ENCODE results near the gene SCAMP1. TPM values are rescaled to one million over a fixed set of nuclear protein-coding genes. Genes with fewer than 3 reads are reported as not detected.

Gene SCAMP1
- total and polyA plus RNA-seq, 2 of the 8 experiments (the other 6 are each of a cell fraction or from before 2014, with no cell fraction given) = 18.6 to 55.9 TPM

- no peak overlapping the region for H4K8ac ChIP-seq (ENCODE audit: extremely low read depth, insufficient read depth, low read length)
- no peak overlapping the region for H3K9ac ChIP-seq (replicated peaks in 1 of 4; ENCODE audit: extremely low read depth in 1 of 4, low read depth in 3 of 4, low read length in 3 of 4)
- H3K4me2 ChIP-seq (ENCODE audit: insufficient read depth in 1 of 2, low read depth in 2 of 2, low read length in 2 of 2) = no peak overlapping the region
- no peak overlapping the region for H3K4me3 ChIP-seq (ENCODE audit: extremely low read depth in 1 of 4, insufficient read depth in 2 of 4, low read depth in 3 of 4, low read length in 4 of 4)
- H2BK15ac ChIP-seq (ENCODE audit: low read length) = no peak overlapping the region
- ChIA-PET POLR2A (ENCODE audit: partially characterized antibody) (no interaction called here), CTCF (ENCODE audit: partially characterized antibody) (interaction anchor here (0.7 kb wide), 1 partner anchor 317 kb away, joined by 4 read pairs; no protein-coding TSS in a partner anchor)
- H3K23me2 ChIP-seq (ENCODE audit: low read depth, low read length) = no peaks in the 10 kb centered on the region; the same call in 1 of the 2 replicates
- peak overlapping the region; percentile 8 for H2BK120ac ChIP-seq (replicated peaks; ENCODE audit: low read depth, low read length)
- H3K4ac ChIP-seq (replicated peaks; ENCODE audit: insufficient read length, low read depth, low read length) = no peak overlapping the region
- H3K9me3 ChIP-seq (ENCODE audit: insufficient read depth in 2 of 2, low read depth in 1 of 2, low read length in 1 of 2) = no peaks in the 10 kb centered on the region
- 89% methylated on average over 6 of the region's 6 CpGs; no CpG with 5 or more reads in 1 of the 2 experiments for WGBS, 2 experiments (ENCODE audit: extremely low coverage in 1 of 2, insufficient coverage in 1 of 2, insufficient read length in 1 of 2, insufficient replicate concordance in 2 of 2, low coverage in 1 of 2, low lambda C conversion rate in 2 of 2, missing lambda C conversion rate in 1 of 2)
- H3K79me2 ChIP-seq (ENCODE audit: control insufficient read depth in 1 of 2, insufficient read depth in 2 of 2, low read length in 2 of 2) = no peaks in the 10 kb centered on the region
- H4K20me1 ChIP-seq (replicated peaks in 1 of 2; ENCODE audit: control insufficient read depth in 1 of 2, insufficient read depth in 2 of 2, low read length in 2 of 2) = no peaks in the 10 kb centered on the region
- no peak overlapping the region for H2BK20ac ChIP-seq (ENCODE audit: low read length)
- no peak overlapping the region for H3K23ac ChIP-seq (ENCODE audit: insufficient read length)
- H3K18ac ChIP-seq (ENCODE audit: extremely low read depth, low read length) = peak overlapping the region; percentile 51; the same call in 1 of the 2 replicates
- TF ChIP-seq GABPA (IDR thresholded peaks at IDR 0.05; ENCODE audit: borderline replicate concordance, insufficient read depth, low read length) (no peak), POLR2AphosphoS5 (IDR thresholded peaks at IDR 0.05; ENCODE audit: low read depth, low read length) (no peak), TAF7 (optimal IDR thresholded peaks at IDR 0.05; ENCODE audit: borderline replicate concordance, low read depth, low read length) (no peak)
- TF ChIP-seq, protein P1, sequence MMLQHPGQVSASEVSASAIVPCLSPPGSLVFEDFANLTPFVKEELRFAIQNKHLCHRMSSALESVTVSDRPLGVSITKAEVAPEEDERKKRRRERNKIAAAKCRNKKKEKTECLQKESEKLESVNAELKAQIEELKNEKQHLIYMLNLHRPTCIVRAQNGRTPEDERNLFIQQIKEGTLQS (IDR thresholded peaks at IDR 0.05; ENCODE audit: insufficient read depth, low read depth, low read length) = no peak
- no peaks in the 10 kb centered on the region for H3K79me1 ChIP-seq (ENCODE audit: low read depth, low read length)
- DNase-seq (ENCODE audit: low read depth in 1 of 2, low spot score in 2 of 2) (no peak), FAIRE-seq (no peak)
- H4K91ac ChIP-seq (replicated peaks; ENCODE audit: insufficient read length, low read length) = no peak overlapping the region
- H2AK5ac ChIP-seq (ENCODE audit: low read depth, low read length) = no peak overlapping the region
- peaks cover 0 to 2% (median 0%) of the 10 kb centered on the region in 4 experiments; a peak in 1 of 7 replicates for H3K27me3 ChIP-seq (replicated peaks in 1 of 4; ENCODE audit: control insufficient read depth in 3 of 4, extremely low read depth in 1 of 4, insufficient read depth in 3 of 4, low read length in 3 of 4)
- H3K4me1 ChIP-seq (replicated peaks in 1 of 4; ENCODE audit: control insufficient read depth in 3 of 4, insufficient read depth in 4 of 4, low read length in 3 of 4) = peaks cover 0 to 6% (median 2%) of the 10 kb centered on the region in 4 experiments; a peak in 2 of 7 replicates
- no peak overlapping the region for H2BK12ac ChIP-seq (ENCODE audit: low read depth, low read length)
- H3K36me3 ChIP-seq (ENCODE audit: control insufficient read depth in 2 of 4, insufficient read depth in 4 of 4, low read length in 3 of 4) = no peaks in the 10 kb centered on the region
- no peak overlapping the region for H4K5ac ChIP-seq (ENCODE audit: insufficient read length, low read depth, low read length)
- no peak overlapping the region for H2BK5ac ChIP-seq (ENCODE audit: low read depth, low read length)
- no peak overlapping the region for H3K27ac ChIP-seq (ENCODE audit: low read depth, low read length)
- H3K56ac ChIP-seq (replicated peaks; ENCODE audit: insufficient read length, low read depth, low read length) = no peak overlapping the region
- H3K14ac ChIP-seq (ENCODE audit: insufficient read length) = no peak overlapping the region
- no peak overlapping the region for H2AFZ ChIP-seq (ENCODE audit: low read length)
Measured at GRCh38 chr5:78327761-78328510, 32.5 kb upstream of the SCAMP1 start.
